Measurements from ENCODE around the gene DNAJC15. TPM values are rescaled to one million over a fixed set of nuclear protein-coding genes. Genes with fewer than 3 reads are reported as not detected.

DNAJC15 gene
- total and polyA plus RNA-seq, 2 of the 8 experiments (the other 6 are each of a cell fraction or from before 2014, with no cell fraction given): 5.8 to 20.8 TPM

DNA sequence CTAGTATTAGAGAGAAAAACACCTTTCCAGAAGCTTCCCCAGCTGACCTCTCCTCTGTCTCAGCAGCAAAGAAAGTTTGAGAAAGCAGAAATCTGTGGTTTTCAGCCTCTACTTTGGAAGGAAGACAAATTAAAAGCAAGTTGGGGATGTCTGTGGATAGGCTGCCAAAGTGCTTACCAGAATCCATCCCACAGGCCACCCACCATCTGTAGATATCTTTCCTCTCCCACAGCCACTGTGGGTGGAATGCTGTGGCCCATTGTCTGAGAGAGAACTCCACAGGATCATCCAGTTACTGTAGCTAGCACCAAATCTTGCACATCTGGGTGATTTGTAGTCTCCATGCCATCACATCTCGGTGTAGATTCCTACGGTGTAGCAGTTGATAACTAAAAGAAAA is 133.5 kb downstream of the DNAJC15 start:
- H3K14ac ChIP-seq (ENCODE audit: insufficient read length): no peak overlapping the region
- no peak overlapping the region for H2AK5ac ChIP-seq (ENCODE audit: low read depth, low read length)
- peaks cover 0 to 3% (median 0%) of the 10 kb centered on the region in 4 experiments; a peak in 1 of 7 replicates for H3K4me1 ChIP-seq (replicated peaks in 1 of 4; ENCODE audit: control insufficient read depth in 3 of 4, insufficient read depth in 4 of 4, low read length in 3 of 4)
- no peak overlapping the region for H3K4me2 ChIP-seq (ENCODE audit: insufficient read depth in 1 of 2, low read depth in 2 of 2, low read length in 2 of 2)
- no peak overlapping the region for H4K5ac ChIP-seq (ENCODE audit: insufficient read length, low read depth, low read length)
- H2BK120ac ChIP-seq (replicated peaks; ENCODE audit: low read depth, low read length): no peak overlapping the region
- no peak overlapping the region for H2BK12ac ChIP-seq (ENCODE audit: low read depth, low read length)
- H3K79me2 ChIP-seq (ENCODE audit: control insufficient read depth in 1 of 2, insufficient read depth in 2 of 2, low read length in 2 of 2): no peaks in the 10 kb centered on the region
- H3K27ac ChIP-seq (ENCODE audit: low read depth, low read length): no peak overlapping the region
- no peaks in the 10 kb centered on the region for H3K27me3 ChIP-seq (replicated peaks in 1 of 4; ENCODE audit: control insufficient read depth in 3 of 4, extremely low read depth in 1 of 4, insufficient read depth in 3 of 4, low read length in 3 of 4)
- WGBS, 2 experiments (ENCODE audit: extremely low coverage in 1 of 2, insufficient coverage in 1 of 2, insufficient read length in 1 of 2, insufficient replicate concordance in 2 of 2, low coverage in 1 of 2, low lambda C conversion rate in 2 of 2, missing lambda C conversion rate in 1 of 2): 94% methylated on average over 2 of the region's 2 CpGs; no CpG with 5 or more reads in 1 of the 2 experiments
- no peaks in the 10 kb centered on the region for H4K20me1 ChIP-seq (replicated peaks in 1 of 2; ENCODE audit: control insufficient read depth in 1 of 2, insufficient read depth in 2 of 2, low read length in 2 of 2)
- no peaks in the 10 kb centered on the region for H3K9me3 ChIP-seq (ENCODE audit: insufficient read depth in 2 of 2, low read depth in 1 of 2, low read length in 1 of 2)
- no peak overlapping the region for H4K91ac ChIP-seq (replicated peaks; ENCODE audit: insufficient read length, low read length)
- H3K56ac ChIP-seq (replicated peaks; ENCODE audit: insufficient read length, low read depth, low read length): no peak overlapping the region
- H3K23me2 ChIP-seq (ENCODE audit: low read depth, low read length): no peaks in the 10 kb centered on the region; the same call in 1 of the 2 replicates
- ChIA-PET POLR2A (ENCODE audit: partially characterized antibody) (interaction anchor here (0.7 kb wide), 1 partner anchor 28 kb away, joined by 3 read pairs; no protein-coding TSS in a partner anchor), CTCF (ENCODE audit: partially characterized antibody) (interaction anchor here (0.5 to 1.1 kb wide), 3 partner anchors 8 to 868 kb away, joined by 3 to 5 read pairs (median 4); no protein-coding TSS in a partner anchor)
- H3K23ac ChIP-seq (ENCODE audit: insufficient read length): no peak overlapping the region
- DNase-seq (ENCODE audit: low read depth in 1 of 2, low spot score in 2 of 2): no peak
- no peaks in the 10 kb centered on the region; a peak in 1 of 8 replicates for H3K36me3 ChIP-seq (ENCODE audit: control insufficient read depth in 2 of 4, insufficient read depth in 4 of 4, low read length in 3 of 4)
- H3K79me1 ChIP-seq (ENCODE audit: low read depth, low read length): no peaks in the 10 kb centered on the region
- no peak overlapping the region for H2BK15ac ChIP-seq (ENCODE audit: low read length)
- no peak for FAIRE-seq
- H2BK20ac ChIP-seq (ENCODE audit: low read length): no peak overlapping the region
- H2BK5ac ChIP-seq (ENCODE audit: low read depth, low read length): no peak overlapping the region
- no peak overlapping the region for H4K8ac ChIP-seq (ENCODE audit: extremely low read depth, insufficient read depth, low read length)
- no peak overlapping the region for H3K9ac ChIP-seq (replicated peaks in 1 of 4; ENCODE audit: extremely low read depth in 1 of 4, low read depth in 3 of 4, low read length in 3 of 4)
- H3K4me3 ChIP-seq (ENCODE audit: extremely low read depth in 1 of 4, insufficient read depth in 2 of 4, low read depth in 3 of 4, low read length in 4 of 4): no peak overlapping the region
- no peak overlapping the region for H2AFZ ChIP-seq (ENCODE audit: low read length)
- no peak overlapping the region for H3K4ac ChIP-seq (replicated peaks; ENCODE audit: insufficient read length, low read depth, low read length)
- H3K18ac ChIP-seq (ENCODE audit: extremely low read depth, low read length): no peak overlapping the region
- TF ChIP-seq GABPA (IDR thresholded peaks at IDR 0.05; ENCODE audit: borderline replicate concordance, insufficient read depth, low read length) (no peak), TBP (IDR thresholded peaks at IDR 0.05; ENCODE audit: low read depth, low read length) (no peak), TCF12 (IDR thresholded peaks at IDR 0.05; ENCODE audit: low read depth, low read length) (no peak), BCL11A (IDR thresholded peaks at IDR 0.05; ENCODE audit: low read depth in 2 of 2, low read length in 2 of 2) (no peak), POU5F1 (IDR thresholded peaks at IDR 0.05; ENCODE audit: low read depth, low read length) (no peak), RFX5 (IDR thresholded peaks at IDR 0.05; ENCODE audit: borderline replicate concordance, low read depth, low read length) (no peak), EP300 (IDR thresholded peaks at IDR 0.05; ENCODE audit: borderline replicate concordance in 1 of 2, low read depth in 2 of 2, low read length in 2 of 2) (no peak), SP1 (IDR thresholded peaks at IDR 0.05; ENCODE audit: low read depth, low read length) (no peak), SP4 (IDR thresholded peaks at IDR 0.05; ENCODE audit: low read length) (no peak), TEAD4 (IDR thresholded peaks at IDR 0.05; ENCODE audit: low read depth, low read length) (no peak), EZH2 (IDR thresholded peaks at IDR 0.05; ENCODE audit: low read depth, low read length, severe bottlenecking) (no peak), FOSL1 (IDR thresholded peaks at IDR 0.05; ENCODE audit: insufficient read depth, low read depth, low read length) (no peak)
- TF ChIP-seq, protein P1, sequence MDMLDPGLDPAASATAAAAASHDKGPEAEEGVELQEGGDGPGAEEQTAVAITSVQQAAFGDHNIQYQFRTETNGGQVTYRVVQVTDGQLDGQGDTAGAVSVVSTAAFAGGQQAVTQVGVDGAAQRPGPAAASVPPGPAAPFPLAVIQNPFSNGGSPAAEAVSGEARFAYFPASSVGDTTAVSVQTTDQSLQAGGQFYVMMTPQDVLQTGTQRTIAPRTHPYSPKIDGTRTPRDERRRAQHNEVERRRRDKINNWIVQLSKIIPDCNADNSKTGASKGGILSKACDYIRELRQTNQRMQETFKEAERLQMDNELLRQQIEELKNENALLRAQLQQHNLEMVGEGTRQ (IDR thresholded peaks at IDR 0.05; ENCODE audit: low read length): no peak
